ENCODE measurements around the gene PKNOX2. TPM values are rescaled to one million over a fixed set of nuclear protein-coding genes. Genes with fewer than 3 reads are reported as not detected.

The PKNOX2 gene
- polyA plus RNA-seq, 5 donors: 12.7 to 19.9 (median 16.6) TPM

DNA sequence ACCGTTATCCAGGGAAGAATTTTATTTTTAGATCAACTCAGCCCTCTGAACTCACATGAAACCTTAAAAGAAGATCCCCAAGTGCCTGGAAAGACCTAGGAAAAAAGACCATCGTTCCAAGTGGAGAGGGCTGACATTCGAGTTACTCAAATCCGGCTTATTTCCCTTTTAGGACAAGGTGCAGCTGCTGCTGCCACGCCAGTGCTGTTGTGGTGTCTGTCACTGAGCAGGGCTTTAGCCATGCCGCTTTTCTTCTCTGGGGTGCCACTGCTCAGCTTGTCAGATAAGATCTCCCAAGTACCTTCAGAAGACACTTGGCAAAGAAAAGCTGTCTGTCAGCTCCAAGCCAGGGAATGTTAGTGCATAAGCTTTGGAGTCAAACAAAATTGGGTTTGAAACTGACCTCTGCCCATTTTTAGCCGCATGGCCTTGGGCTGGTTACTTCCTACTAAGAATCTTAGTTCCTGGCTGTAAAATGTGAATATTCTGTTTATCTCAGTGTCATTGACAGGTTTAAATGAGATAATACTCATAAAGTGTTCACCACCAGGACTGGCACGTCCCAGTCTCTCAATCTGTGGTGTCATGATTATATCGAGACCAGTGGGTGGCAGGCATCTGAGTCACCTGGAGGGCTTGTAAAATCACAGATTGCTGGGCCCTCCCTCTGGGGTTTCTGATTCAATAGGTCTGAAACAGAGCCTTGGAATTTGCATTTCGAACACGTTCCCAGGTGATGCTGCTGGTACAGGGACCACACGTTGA is 117.5 kb downstream of the PKNOX2 start:
- no peak for DNase-seq

DNA sequence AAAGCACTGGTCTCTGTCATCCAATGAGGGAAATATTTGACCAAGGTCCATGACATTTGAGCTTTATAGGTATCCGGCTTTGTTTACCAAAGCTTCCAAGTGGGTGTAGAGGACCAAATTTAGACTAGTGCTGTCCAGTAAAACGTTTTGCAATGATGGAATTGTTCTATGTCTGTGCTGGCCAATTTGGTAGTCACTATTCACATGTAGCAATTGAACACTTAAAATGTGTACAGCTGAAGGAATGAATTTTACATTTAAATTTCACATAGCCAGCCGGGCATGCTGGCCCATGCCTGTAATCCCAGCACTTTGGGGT is 118.0 kb downstream of the PKNOX2 start:
- no peak for DNase-seq

DNA sequence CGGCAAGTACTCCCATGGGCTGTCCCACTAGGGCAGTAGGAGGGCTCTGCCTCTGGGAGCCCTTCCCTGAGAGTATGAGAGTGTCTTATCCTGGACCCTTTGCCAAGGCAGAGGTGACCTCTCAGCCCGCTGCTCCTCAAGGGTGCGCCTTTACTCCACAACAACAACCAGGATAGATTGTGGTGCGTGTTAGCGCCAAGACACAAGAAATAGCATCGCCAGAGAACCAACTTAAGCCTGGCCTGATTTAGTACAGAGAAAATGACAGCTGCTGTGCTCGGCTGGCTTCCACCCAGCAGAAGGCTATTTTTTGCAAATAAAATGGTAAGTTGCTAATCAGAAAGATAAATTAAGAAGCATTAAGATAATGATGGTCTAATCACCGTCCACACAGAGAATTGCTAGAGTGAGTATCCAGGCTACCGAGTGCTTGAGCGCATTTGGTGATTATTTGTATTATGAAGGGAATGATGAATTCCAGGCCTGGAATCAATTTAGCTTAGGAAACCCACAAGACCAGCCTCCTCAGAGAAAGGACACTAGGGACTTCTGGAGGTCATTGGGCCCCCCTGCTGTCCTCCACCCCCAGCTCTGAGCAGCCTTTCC is 119.8 kb downstream of the PKNOX2 start:
- DNase-seq: no peak

DNA sequence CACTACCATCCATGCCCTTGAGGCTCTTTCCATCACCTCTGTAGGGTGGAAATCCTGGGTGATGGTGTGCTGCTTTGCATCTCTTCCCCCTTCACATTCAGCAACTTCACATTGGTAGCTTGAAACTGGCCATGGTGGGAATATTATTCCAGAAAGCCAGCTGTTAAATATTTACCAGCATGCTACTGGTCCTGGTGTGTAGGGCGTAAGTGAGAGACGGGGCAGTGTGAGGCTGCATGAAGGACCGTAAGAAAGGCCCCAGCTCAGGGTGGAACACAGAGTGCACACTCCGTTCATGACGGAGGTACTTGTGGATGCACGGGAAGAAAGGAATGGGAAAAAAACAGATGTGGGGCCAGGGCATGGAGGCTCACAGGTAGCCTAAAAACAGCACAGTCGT is 121.3 kb downstream of the PKNOX2 start:
- DNase-seq: no peak

- no peak for DNase-seq
Measured at GRCh38 chr11:125286486-125286885, 121.9 kb downstream of the PKNOX2 start.

DNA sequence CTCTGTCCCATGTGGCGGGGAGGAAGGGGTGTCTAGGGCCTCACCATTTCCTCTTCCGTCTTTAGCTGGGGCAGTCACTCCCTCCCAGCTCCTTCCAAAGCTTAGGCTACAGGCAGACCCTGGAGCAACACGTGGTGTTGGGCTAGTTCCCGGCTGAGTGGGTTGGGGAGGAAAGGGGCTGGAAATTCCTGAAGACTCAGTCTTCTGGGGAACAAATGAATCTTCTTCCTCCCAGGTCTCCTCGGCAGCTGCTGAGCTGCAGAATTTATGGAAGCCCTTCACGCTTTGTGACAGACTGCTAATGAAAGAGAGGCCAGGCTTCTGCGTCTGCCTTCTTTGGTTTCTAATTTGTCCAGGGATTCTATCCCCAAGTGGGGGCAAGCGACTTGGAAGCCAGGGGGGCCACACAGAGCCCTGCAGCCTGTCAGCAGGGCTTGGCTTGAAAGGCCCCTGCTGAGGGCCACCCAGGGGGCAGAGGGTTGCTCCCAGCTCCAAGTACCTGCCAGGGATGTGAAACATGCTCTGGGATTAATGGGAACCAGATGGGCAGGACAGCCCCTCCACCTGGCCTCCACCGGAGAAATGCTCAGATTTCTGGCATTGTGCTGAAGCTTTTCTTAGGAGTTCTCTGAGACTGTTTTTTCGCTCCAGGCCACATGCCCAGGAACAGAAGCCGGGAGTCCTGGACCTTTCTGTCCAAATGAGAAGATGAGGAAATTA is 123.1 kb downstream of the PKNOX2 start:
- no peak for DNase-seq

DNA sequence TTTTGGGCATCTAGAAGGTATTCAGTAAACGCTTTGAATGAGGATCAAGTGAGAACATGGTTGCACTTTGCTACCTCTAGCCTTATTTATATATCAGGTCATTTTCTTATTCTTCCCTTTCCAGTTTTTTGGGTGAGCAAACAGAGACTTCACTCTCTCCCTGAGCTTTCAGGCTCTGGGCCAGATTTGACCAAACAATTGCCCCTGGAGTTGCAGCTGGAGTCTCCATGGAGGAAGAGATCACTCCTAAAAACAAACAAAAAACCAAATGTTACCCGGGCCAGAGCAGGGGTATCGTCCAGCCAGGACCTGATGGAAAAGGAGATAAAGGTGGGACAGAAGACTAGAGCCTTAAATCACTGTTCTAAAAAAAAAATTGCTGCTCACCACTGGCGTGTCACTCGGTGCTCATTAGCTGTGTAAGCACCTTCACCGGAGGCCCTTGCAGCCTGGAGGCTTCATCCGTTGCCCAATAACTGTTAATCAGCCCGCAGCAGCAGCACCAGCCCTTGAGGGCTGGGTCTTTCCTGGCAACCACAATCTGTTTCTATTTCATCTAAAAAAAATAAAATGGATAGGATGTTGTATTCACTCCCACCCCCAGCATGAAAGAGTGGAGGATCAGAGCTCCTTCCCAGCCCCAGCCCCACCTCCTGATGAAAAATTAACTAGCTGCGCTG is 125.0 kb downstream of the PKNOX2 start:
- no peak for DNase-seq

DNA sequence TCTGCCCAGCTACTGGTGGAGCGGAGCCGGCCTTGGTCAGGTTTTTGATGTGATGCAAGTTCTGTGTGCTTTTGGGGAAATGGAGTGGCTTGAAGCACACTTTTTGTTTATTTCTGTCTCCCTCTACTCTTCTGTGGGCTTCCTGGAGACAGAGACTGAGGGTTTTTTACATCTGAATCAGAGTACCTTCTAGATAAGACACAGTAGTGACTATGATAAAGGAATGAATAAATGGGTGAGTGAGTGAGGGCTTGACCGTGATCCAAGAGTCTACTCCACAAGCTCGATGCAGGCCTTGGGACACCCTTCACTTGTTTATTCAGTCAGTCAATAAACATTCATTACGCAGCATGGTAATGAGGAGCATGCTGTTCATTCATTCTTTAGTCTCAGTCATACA is 125.7 kb downstream of the PKNOX2 start:
- DNase-seq: no peak

GRCh38 chr11:125292100-125292499 is 127.5 kb downstream of the PKNOX2 start:
- DNase-seq: no peak

DNA sequence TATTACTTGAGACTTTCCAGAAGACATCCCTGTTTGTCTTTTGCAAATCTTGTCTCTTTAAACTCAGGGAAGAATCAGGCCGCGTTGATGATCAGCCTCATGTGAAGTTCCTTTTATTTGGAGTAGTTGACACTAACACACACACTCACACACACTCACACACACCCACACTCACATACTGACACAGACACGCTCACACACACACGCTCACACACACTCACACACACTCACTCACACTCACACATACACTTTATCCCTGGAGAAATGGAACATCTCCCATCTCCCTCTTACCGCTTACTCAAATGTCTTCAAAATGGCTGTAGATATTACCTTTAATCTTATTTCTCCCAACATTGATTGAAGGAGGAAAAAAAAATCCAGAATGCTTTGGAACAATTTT is 129.0 kb downstream of the PKNOX2 start:
- no peak for DNase-seq

GRCh38 chr11:125295931-125296330 is 131.4 kb downstream of the PKNOX2 start:
- no peak for DNase-seq

GRCh38 chr11:125297346-125297915 is 132.9 kb downstream of the PKNOX2 start:
- DNase-seq: no peak

- DNase-seq: no peak
Measured at GRCh38 chr11:125299061-125299615, 134.6 kb downstream of the PKNOX2 start.

GRCh38 chr11:125299821-125300220 is 135.3 kb downstream of the PKNOX2 start:
- no peak for DNase-seq

GRCh38 chr11:125300791-125301218 is 136.3 kb downstream of the PKNOX2 start:
- DNase-seq: no peak

GRCh38 chr11:125301346-125301745 is 136.8 kb downstream of the PKNOX2 start:
- DNase-seq: no peak

DNA sequence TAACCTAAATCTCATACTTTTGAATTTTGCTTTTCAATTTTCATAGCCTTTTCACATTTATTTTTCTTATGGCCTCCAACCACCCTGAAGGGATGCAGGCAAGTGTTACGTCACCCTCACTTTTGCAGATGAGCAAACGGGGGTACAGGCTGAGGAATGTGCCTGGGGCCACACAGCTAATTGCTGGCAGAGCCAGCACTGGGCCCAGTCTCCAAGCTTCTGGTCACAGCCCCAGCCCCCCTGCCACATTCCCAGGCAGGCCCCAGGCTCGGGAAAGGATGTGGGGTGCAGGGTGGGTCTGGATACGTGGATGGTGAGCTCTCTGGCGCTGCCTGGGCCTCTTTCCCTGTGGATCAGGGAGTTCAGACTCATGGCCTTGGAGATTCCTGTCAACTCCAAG is 138.6 kb downstream of the PKNOX2 start:
- no peak for DNase-seq

GRCh38 chr11:125303694-125304093 is 139.1 kb downstream of the PKNOX2 start:
- no peak for DNase-seq

DNA sequence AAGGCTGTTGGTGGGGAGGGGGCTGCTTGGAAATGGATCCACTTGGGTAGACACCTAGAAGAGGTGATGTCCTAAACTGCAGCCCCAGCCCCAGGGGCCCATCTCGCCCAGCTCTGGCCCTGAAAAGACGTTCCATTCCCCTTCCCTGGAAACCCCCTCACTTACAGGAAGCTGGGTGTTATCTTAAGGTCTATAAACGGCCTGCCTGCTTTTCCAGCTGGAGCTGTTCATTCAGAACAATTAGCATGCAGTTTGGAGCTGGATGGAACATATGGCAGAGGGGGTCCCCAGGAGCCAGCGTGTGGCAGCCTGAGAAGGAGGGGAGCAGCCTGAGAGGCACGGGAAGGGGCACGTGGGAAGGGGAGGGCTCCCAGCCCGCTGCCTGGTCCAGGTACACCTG is 139.6 kb downstream of the PKNOX2 start:
- DNase-seq: no peak

DNA sequence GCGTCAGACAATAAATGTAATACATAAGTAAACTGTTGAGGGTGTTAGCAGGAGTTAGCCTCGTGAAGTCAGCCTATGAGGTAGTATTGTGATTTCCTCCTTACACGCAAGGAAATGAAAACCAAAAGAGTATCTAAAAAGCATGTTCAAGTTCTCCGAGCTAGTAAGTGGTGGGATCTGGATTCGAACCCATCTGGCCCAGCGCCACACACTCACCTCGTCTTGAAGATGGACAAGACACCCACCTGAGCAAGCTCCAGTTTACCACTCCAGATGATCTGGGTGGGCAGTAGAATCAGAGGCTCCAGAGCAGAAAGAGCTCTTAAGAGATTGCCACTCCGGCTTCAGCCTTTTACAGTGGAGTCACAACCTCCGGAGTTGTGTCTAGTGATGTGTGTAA is 140.3 kb downstream of the PKNOX2 start:
- DNase-seq: no peak

- DNase-seq: no peak
Measured at GRCh38 chr11:125305345-125305744, 140.8 kb downstream of the PKNOX2 start.

GRCh38 chr11:125306476-125306875 is 141.9 kb downstream of the PKNOX2 start:
- no peak for DNase-seq

Measured in right lung (tissue), 5 donors.